Right lobe of liver (tissue), 6 donors: ENCODE data around the gene RADIL. TPM values are rescaled to one million over a fixed set of nuclear protein-coding genes. Genes with fewer than 3 reads are reported as not detected.

Experiments
- ATAC-seq, 4 donors: fragments of 200-7000 bp; cut with Tn5 transposase; one replicate each; pipeline ENCODE4 v1.9.1; 2020; ENCODE audit warnings: mild to moderate bottlenecking in 4 of 4, moderate library complexity in 4 of 4
- DNase-seq, 3 donors: peaks; one replicate each; pipeline ENCODE4 v3.0.0-alpha.2; 2020
- H3K27ac ChIP-seq, 3 donors: fragments of 200-600 bp; one replicate each; pipeline ENCODE4 v1.8.0; 2022
- H3K27me3 ChIP-seq, 2 donors: fragments of 200-600 bp; one replicate each; pipeline ENCODE4 v1.8.0; 2022
- H3K36me3 ChIP-seq, 4 donors: fragments of 200-600 bp; sonication (generic) in 1 of 4; one replicate each; pipeline versions ENCODE4 v1.5.1 to v1.8.0; 2017 to 2022; ENCODE audit warnings: control low read depth in 1 of 4
- H3K4me1 ChIP-seq, 4 donors: fragments of 200-600 bp; sonication (generic) in 1 of 4; one replicate each; pipeline versions ENCODE4 v1.5.1 to v1.8.0; 2017 to 2022; ENCODE audit warnings: control low read depth in 1 of 4
- H3K4me3 ChIP-seq, 3 donors: fragments of 200-600 bp; one replicate each; pipeline ENCODE4 v1.8.0; 2022
- H3K9me3 ChIP-seq, 4 donors: fragments of 200-600 bp; sonication (generic) in 1 of 4; one replicate each; pipeline versions ENCODE4 v1.5.1 to v1.8.0; 2017 to 2022; ENCODE audit warnings: control low read depth in 1 of 4
- CTCF ChIP-seq, 4 donors: fragments of 200-600 bp in 3 of 4; fragments of 450-650 bp in 1 of 4; IDR thresholded peaks; one replicate each; pipeline versions ENCODE4 v1.5.1 to v1.8.0; 2016 to 2022; ENCODE audit warnings: antibody characterized with exemption in 4 of 4, mild to moderate bottlenecking in 2 of 4
- POLR2A ChIP-seq: fragments of 450-650 bp; IDR thresholded peaks from one replicate; pipeline ENCODE4 v1.6.1; 2017; ENCODE audit warnings: antibody characterized with exemption, mild to moderate bottlenecking
- WGBS: methylation state at CpG from one replicate; pipeline ENCODE4 v1.1.6; 2018; ENCODE audit warnings: low coverage, low lambda C conversion rate; ENCODE audit not compliant: insufficient coverage; ENCODE audit errors: missing lambda C conversion rate; 5-methylcytosine and 5-hydroxymethylcytosine counted together
- intact Hi-C, 2 donors: fragments of 100-400 bp; cut with DNase I; formaldehyde crosslinking; loops; one replicate each; pipeline versions ENCODE4 v1.11.2 to v1.14.1; 2022
- total RNA-seq, 6 experiments: library from RNA; depleted of rRNA in 2 of 6; stranded (reverse); fragments of >200 nt in 2 of 6; fragmentation: NEBNext Ultra II Directional in 3 of 6; extraction: Animal tissue kit (Norgen Biotek cat#: 25700) in 3 of 6; gene quantifications; one replicate each; pipeline versions ENCODE4 v1.1.0 to v1.2.4, GENCODE V29; 2016 to 2023
- donor health status: DM: no; HTN: yes; CAD: no.
- donor health status: DM: no; HTN: no; CAD: no.
- donor health status: DM: no; HTN: no; CAD: no.
- donor health status: DM: no; HTN: yes; CAD: no.
- donor health status: DM: no; HTN: yes; CAD: no.

The RADIL gene
- total RNA-seq, 6 experiments from 2014 or later, result 0.20 to 1.6 (median 0.34) TPM; not detected in 2

GRCh38 chr7:4840079-4840501 lies 43.4 kb downstream of the RADIL start:
- H3K4me1 ChIP-seq, result no peaks in the 10 kb centered on the region
- no peak for ATAC-seq
- no peaks in the 10 kb centered on the region for H3K9me3 ChIP-seq
- TF ChIP-seq POLR2A (no peak), CTCF (IDR thresholded peaks at IDR 0.05) (no peak)
- no peak for DNase-seq
- H3K27ac ChIP-seq, result no peak overlapping the region
- no peak overlapping the region for H3K4me3 ChIP-seq
- no peaks in the 10 kb centered on the region for H3K36me3 ChIP-seq
- intact Hi-C loops, result no loop called here
- WGBS, result 80% methylated on average over 1 of the region's 16 CpGs
- H3K27me3 ChIP-seq, result no peaks in the 10 kb centered on the region

- intact Hi-C loops, result no loop called here
- ATAC-seq (no peak), DNase-seq (no peak)
- Histone ChIP-seq H3K9me3 (no peaks in the 10 kb centered on the region), H3K36me3 (no peaks in the 10 kb centered on the region), H3K4me3 (no peak overlapping the region), H3K27ac (no peak overlapping the region), H3K4me1 (no peaks in the 10 kb centered on the region), H3K27me3 (no peaks in the 10 kb centered on the region)
- TF ChIP-seq CTCF (IDR thresholded peaks at IDR 0.05) (no peak), POLR2A (no peak)
- 84% methylated on average over 9 of the region's 21 CpGs for WGBS
These were observed 44.7 kb downstream of the RADIL start for GRCh38 chr7:4838626-4839334.

- Histone ChIP-seq H3K4me1 (no peaks in the 10 kb centered on the region), H3K27ac (no peak overlapping the region), H3K27me3 (no peaks in the 10 kb centered on the region), H3K4me3 (no peak overlapping the region), H3K36me3 (no peaks in the 10 kb centered on the region), H3K9me3 (no peaks in the 10 kb centered on the region)
- TF ChIP-seq POLR2A, result no peak
- no peak for TF ChIP-seq CTCF (IDR thresholded peaks at IDR 0.05)
- 68% methylated on average over 5 of the region's 30 CpGs for WGBS
- ATAC-seq (no peak), DNase-seq (no peak)
- intact Hi-C loops, result no loop called here
These were observed 45.5 kb downstream of the RADIL start for GRCh38 chr7:4837803-4838625.

GRCh38 chr7:4837041-4837802 lies 46.3 kb downstream of the RADIL start:
- no peak for DNase-seq
- H3K4me1 ChIP-seq, result no peaks in the 10 kb centered on the region
- WGBS, result 86% methylated on average over 1 of the region's 22 CpGs
- TF ChIP-seq CTCF (IDR thresholded peaks at IDR 0.05) (no peak), POLR2A (no peak)
- H3K27ac ChIP-seq, result no peak overlapping the region
- no peak overlapping the region for H3K4me3 ChIP-seq
- intact Hi-C loops, result no loop called here
- no peak for ATAC-seq
- H3K9me3 ChIP-seq, result no peaks in the 10 kb centered on the region
- H3K36me3 ChIP-seq, result no peaks in the 10 kb centered on the region
- H3K27me3 ChIP-seq, result no peaks in the 10 kb centered on the region
